ENCODE measurements around the gene PHACTR3.

The PHACTR3 gene

GRCh38 chr20:59736366-59736765, 132.0 kb downstream of the PHACTR3 start:
- Histone ChIP-seq H3K36me3 (ENCODE audit: control insufficient read depth, low read depth, low read length) (no peaks in the 10 kb centered on the region), H3K27me3 (ENCODE audit: control insufficient read depth, insufficient read depth, low read length) (no peaks in the 10 kb centered on the region), H3K4me1 (ENCODE audit: control insufficient read depth, low read depth, low read length) (no peaks in the 10 kb centered on the region), H3K9ac (ENCODE audit: low read length) (no peak overlapping the region), H3K9me3 (ENCODE audit: control insufficient read depth, low read depth, low read length) (no peaks in the 10 kb centered on the region), H3K4me3 (ENCODE audit: low read length) (no peak overlapping the region), H3K27ac (ENCODE audit: low read length) (no peak overlapping the region)

GRCh38 chr20:59737073-59737666, 132.8 kb downstream of the PHACTR3 start:
- H3K36me3 ChIP-seq (ENCODE audit: control insufficient read depth, low read depth, low read length): no peaks in the 10 kb centered on the region
- H3K27me3 ChIP-seq (ENCODE audit: control insufficient read depth, insufficient read depth, low read length): no peaks in the 10 kb centered on the region
- no peak overlapping the region for H3K27ac ChIP-seq (ENCODE audit: low read length)
- H3K4me1 ChIP-seq (ENCODE audit: control insufficient read depth, low read depth, low read length): no peaks in the 10 kb centered on the region
- H3K9ac ChIP-seq (ENCODE audit: low read length): no peak overlapping the region
- H3K4me3 ChIP-seq (ENCODE audit: low read length): no peak overlapping the region
- no peaks in the 10 kb centered on the region for H3K9me3 ChIP-seq (ENCODE audit: control insufficient read depth, low read depth, low read length)

- Histone ChIP-seq H3K36me3 (ENCODE audit: control insufficient read depth, low read depth, low read length) (no peaks in the 10 kb centered on the region), H3K27me3 (ENCODE audit: control insufficient read depth, insufficient read depth, low read length) (no peaks in the 10 kb centered on the region), H3K9ac (ENCODE audit: low read length) (no peak overlapping the region), H3K27ac (ENCODE audit: low read length) (no peak overlapping the region), H3K4me3 (ENCODE audit: low read length) (no peak overlapping the region), H3K4me1 (ENCODE audit: control insufficient read depth, low read depth, low read length) (no peaks in the 10 kb centered on the region), H3K9me3 (ENCODE audit: control insufficient read depth, low read depth, low read length) (no peaks in the 10 kb centered on the region)
Observed at GRCh38 chr20:59737816-59738215, 133.5 kb downstream of the PHACTR3 start.

GRCh38 chr20:59738851-59739250, 134.5 kb downstream of the PHACTR3 start:
- Histone ChIP-seq H3K4me1 (ENCODE audit: control insufficient read depth, low read depth, low read length) (no peaks in the 10 kb centered on the region), H3K9ac (ENCODE audit: low read length) (no peak overlapping the region), H3K27me3 (ENCODE audit: control insufficient read depth, insufficient read depth, low read length) (no peaks in the 10 kb centered on the region), H3K9me3 (ENCODE audit: control insufficient read depth, low read depth, low read length) (no peaks in the 10 kb centered on the region), H3K36me3 (ENCODE audit: control insufficient read depth, low read depth, low read length) (no peaks in the 10 kb centered on the region), H3K4me3 (ENCODE audit: low read length) (no peak overlapping the region), H3K27ac (ENCODE audit: low read length) (no peak overlapping the region)

- Histone ChIP-seq H3K36me3 (ENCODE audit: control insufficient read depth, low read depth, low read length) (no peaks in the 10 kb centered on the region), H3K9ac (ENCODE audit: low read length) (no peak overlapping the region), H3K27ac (ENCODE audit: low read length) (no peak overlapping the region), H3K4me3 (ENCODE audit: low read length) (no peak overlapping the region), H3K4me1 (ENCODE audit: control insufficient read depth, low read depth, low read length) (no peaks in the 10 kb centered on the region), H3K27me3 (ENCODE audit: control insufficient read depth, insufficient read depth, low read length) (no peaks in the 10 kb centered on the region), H3K9me3 (ENCODE audit: control insufficient read depth, low read depth, low read length) (no peaks in the 10 kb centered on the region)
Observed at GRCh38 chr20:59740621-59741020, 136.3 kb downstream of the PHACTR3 start.

- Histone ChIP-seq H3K27ac (ENCODE audit: low read length) (no peak overlapping the region), H3K36me3 (ENCODE audit: control insufficient read depth, low read depth, low read length) (no peaks in the 10 kb centered on the region), H3K4me3 (ENCODE audit: low read length) (no peak overlapping the region), H3K4me1 (ENCODE audit: control insufficient read depth, low read depth, low read length) (no peaks in the 10 kb centered on the region), H3K9me3 (ENCODE audit: control insufficient read depth, low read depth, low read length) (no peaks in the 10 kb centered on the region), H3K9ac (ENCODE audit: low read length) (no peak overlapping the region), H3K27me3 (ENCODE audit: control insufficient read depth, insufficient read depth, low read length) (no peaks in the 10 kb centered on the region)
Observed at GRCh38 chr20:59741073-59741472, 136.7 kb downstream of the PHACTR3 start.

GRCh38 chr20:59742351-59743095, 138.2 kb downstream of the PHACTR3 start:
- no peaks in the 10 kb centered on the region for H3K4me1 ChIP-seq (ENCODE audit: control insufficient read depth, low read depth, low read length)
- no peak overlapping the region for H3K4me3 ChIP-seq (ENCODE audit: low read length)
- no peaks in the 10 kb centered on the region for H3K36me3 ChIP-seq (ENCODE audit: control insufficient read depth, low read depth, low read length)
- no peaks in the 10 kb centered on the region for H3K27me3 ChIP-seq (ENCODE audit: control insufficient read depth, insufficient read depth, low read length)
- no peaks in the 10 kb centered on the region for H3K9me3 ChIP-seq (ENCODE audit: control insufficient read depth, low read depth, low read length)
- no peak overlapping the region for H3K9ac ChIP-seq (ENCODE audit: low read length)
- H3K27ac ChIP-seq (ENCODE audit: low read length): no peak overlapping the region

- no peaks in the 10 kb centered on the region for H3K9me3 ChIP-seq (ENCODE audit: control insufficient read depth, low read depth, low read length)
- H3K4me1 ChIP-seq (ENCODE audit: control insufficient read depth, low read depth, low read length): no peaks in the 10 kb centered on the region
- H3K36me3 ChIP-seq (ENCODE audit: control insufficient read depth, low read depth, low read length): no peaks in the 10 kb centered on the region
- H3K27ac ChIP-seq (ENCODE audit: low read length): no peak overlapping the region
- H3K9ac ChIP-seq (ENCODE audit: low read length): no peak overlapping the region
- no peaks in the 10 kb centered on the region for H3K27me3 ChIP-seq (ENCODE audit: control insufficient read depth, insufficient read depth, low read length)
- H3K4me3 ChIP-seq (ENCODE audit: low read length): no peak overlapping the region
Observed at GRCh38 chr20:59743308-59743707, 139.0 kb downstream of the PHACTR3 start.

- Histone ChIP-seq H3K27me3 (ENCODE audit: control insufficient read depth, insufficient read depth, low read length) (peaks cover 5% of the 10 kb centered on the region), H3K9ac (ENCODE audit: low read length) (no peak overlapping the region), H3K4me3 (ENCODE audit: low read length) (no peak overlapping the region), H3K9me3 (ENCODE audit: control insufficient read depth, low read depth, low read length) (no peaks in the 10 kb centered on the region), H3K36me3 (ENCODE audit: control insufficient read depth, low read depth, low read length) (no peaks in the 10 kb centered on the region), H3K27ac (ENCODE audit: low read length) (no peak overlapping the region), H3K4me1 (ENCODE audit: control insufficient read depth, low read depth, low read length) (no peaks in the 10 kb centered on the region)
Observed at GRCh38 chr20:59743767-59744485, 139.6 kb downstream of the PHACTR3 start.

GRCh38 chr20:59744756-59745155, 140.4 kb downstream of the PHACTR3 start:
- Histone ChIP-seq H3K4me3 (ENCODE audit: low read length) (no peak overlapping the region), H3K9ac (ENCODE audit: low read length) (no peak overlapping the region), H3K27me3 (ENCODE audit: control insufficient read depth, insufficient read depth, low read length) (peaks cover 8% of the 10 kb centered on the region), H3K9me3 (ENCODE audit: control insufficient read depth, low read depth, low read length) (no peaks in the 10 kb centered on the region), H3K36me3 (ENCODE audit: control insufficient read depth, low read depth, low read length) (no peaks in the 10 kb centered on the region), H3K27ac (ENCODE audit: low read length) (no peak overlapping the region), H3K4me1 (ENCODE audit: control insufficient read depth, low read depth, low read length) (no peaks in the 10 kb centered on the region)

- H3K27ac ChIP-seq (ENCODE audit: low read length): no peak overlapping the region
- no peak overlapping the region for H3K4me3 ChIP-seq (ENCODE audit: low read length)
- H3K9ac ChIP-seq (ENCODE audit: low read length): no peak overlapping the region
- H3K27me3 ChIP-seq (ENCODE audit: control insufficient read depth, insufficient read depth, low read length): peaks cover 12% of the 10 kb centered on the region
- no peaks in the 10 kb centered on the region for H3K36me3 ChIP-seq (ENCODE audit: control insufficient read depth, low read depth, low read length)
- H3K9me3 ChIP-seq (ENCODE audit: control insufficient read depth, low read depth, low read length): no peaks in the 10 kb centered on the region
- H3K4me1 ChIP-seq (ENCODE audit: control insufficient read depth, low read depth, low read length): no peaks in the 10 kb centered on the region
Observed at GRCh38 chr20:59745201-59745600, 140.9 kb downstream of the PHACTR3 start.
